ENCODE data around the gene FER.

FER gene

GRCh38 chr5:109053995-109054417 lies 306.3 kb downstream of the FER start:
- DNase-seq (ENCODE audit: insufficient read length, low spot score) (no peak), FAIRE-seq (no peak)
- no peak for TF ChIP-seq POLR2A (IDR thresholded peaks at IDR 0.05; ENCODE audit: low read depth, low read length)

GRCh38 chr5:109060378-109061025 lies 312.8 kb downstream of the FER start:
- no peak for TF ChIP-seq POLR2A (IDR thresholded peaks at IDR 0.05; ENCODE audit: low read depth, low read length)
- no peak for FAIRE-seq
- no peak for DNase-seq (ENCODE audit: insufficient read length, low spot score)

GRCh38 chr5:109062664-109063063 lies 315.0 kb downstream of the FER start:
- FAIRE-seq (no peak), DNase-seq (ENCODE audit: insufficient read length, low spot score) (no peak)
- TF ChIP-seq POLR2A (IDR thresholded peaks at IDR 0.05; ENCODE audit: low read depth, low read length), result no peak

GRCh38 chr5:109063223-109063622 lies 315.5 kb downstream of the FER start:
- FAIRE-seq (no peak), DNase-seq (ENCODE audit: insufficient read length, low spot score) (no peak)
- TF ChIP-seq POLR2A (IDR thresholded peaks at IDR 0.05; ENCODE audit: low read depth, low read length), result no peak

- TF ChIP-seq POLR2A (IDR thresholded peaks at IDR 0.05; ENCODE audit: low read depth, low read length), result no peak
- DNase-seq (ENCODE audit: insufficient read length, low spot score) (no peak), FAIRE-seq (peak; percentile 33)
Observed at GRCh38 chr5:109076741-109077140, 329.0 kb downstream of the FER start.

- DNase-seq (ENCODE audit: insufficient read length, low spot score) (no peak), FAIRE-seq (no peak)
- no peak for TF ChIP-seq POLR2A (IDR thresholded peaks at IDR 0.05; ENCODE audit: low read depth, low read length)
Observed at GRCh38 chr5:109078448-109078847, 330.8 kb downstream of the FER start.

GRCh38 chr5:109080481-109080880 lies 332.8 kb downstream of the FER start:
- DNase-seq (ENCODE audit: insufficient read length, low spot score) (no peak), FAIRE-seq (no peak)
- TF ChIP-seq POLR2A (IDR thresholded peaks at IDR 0.05; ENCODE audit: low read depth, low read length), result no peak

- no peak for TF ChIP-seq POLR2A (IDR thresholded peaks at IDR 0.05; ENCODE audit: low read depth, low read length)
- FAIRE-seq, result no peak
- no peak for DNase-seq (ENCODE audit: insufficient read length, low spot score)
Observed at GRCh38 chr5:109080896-109081295, 333.2 kb downstream of the FER start.

GRCh38 chr5:109083937-109084336 lies 336.2 kb downstream of the FER start:
- no peak for TF ChIP-seq POLR2A (IDR thresholded peaks at IDR 0.05; ENCODE audit: low read depth, low read length)
- DNase-seq (ENCODE audit: insufficient read length, low spot score), result no peak
- FAIRE-seq, result no peak

GRCh38 chr5:109089191-109089590 lies 341.5 kb downstream of the FER start:
- FAIRE-seq (no peak), DNase-seq (ENCODE audit: insufficient read length, low spot score) (no peak)
- no peak for TF ChIP-seq POLR2A (IDR thresholded peaks at IDR 0.05; ENCODE audit: low read depth, low read length)

- FAIRE-seq (no peak), DNase-seq (ENCODE audit: insufficient read length, low spot score) (no peak)
- TF ChIP-seq POLR2A (IDR thresholded peaks at IDR 0.05; ENCODE audit: low read depth, low read length), result no peak
Observed at GRCh38 chr5:109099081-109099480, 351.4 kb downstream of the FER start.

GRCh38 chr5:109100971-109101370 lies 353.3 kb downstream of the FER start:
- no peak for TF ChIP-seq POLR2A (IDR thresholded peaks at IDR 0.05; ENCODE audit: low read depth, low read length)
- DNase-seq (ENCODE audit: insufficient read length, low spot score) (no peak), FAIRE-seq (no peak)

- no peak for TF ChIP-seq POLR2A (IDR thresholded peaks at IDR 0.05; ENCODE audit: low read depth, low read length)
- DNase-seq (ENCODE audit: insufficient read length, low spot score), result no peak
Observed at GRCh38 chr5:109102096-109102690, 354.5 kb downstream of the FER start.

GRCh38 chr5:109105631-109106267 lies 358.1 kb downstream of the FER start:
- FAIRE-seq (peak; percentile 83), DNase-seq (ENCODE audit: insufficient read length, low spot score) (peak; percentile 10)
- TF ChIP-seq POLR2A (IDR thresholded peaks at IDR 0.05; ENCODE audit: low read depth, low read length), result no peak

More at GRCh38 chr5:109102096-109102690, 354.5 kb downstream of the FER start:
- FAIRE-seq, result no peak

- DNase-seq (ENCODE audit: insufficient read length, low spot score) (no peak), FAIRE-seq (no peak)
- no peak for TF ChIP-seq POLR2A (IDR thresholded peaks at IDR 0.05; ENCODE audit: low read depth, low read length)
Observed at GRCh38 chr5:109111680-109112079, 364.0 kb downstream of the FER start.
